Fibroblast of lung (primary cell): ENCODE measurements around the gene PVR.

Source experiments
- EZH2 ChIP-seq: IDR thresholded peaks from 2 replicates; pipeline ENCODE4 v1.5.1; 2012; ENCODE audit warnings: low read length, control low read depth, mild to moderate bottlenecking; ENCODE audit errors: missing control alignments
- TF ChIP-seq, protein P1 (sequence below), 2 donors: IDR thresholded peaks in 1 of 2; conservative IDR thresholded peaks in 1 of 2; 1 replicate in 1 of 2; 2 replicates in 1 of 2; pipeline ENCODE4 v1.5.1; 2011 to 2012; ENCODE audit warnings: low read length in 2 of 2, control low read depth in 1 of 2, inconsistent platforms in 1 of 2, low read depth in 1 of 2, mild to moderate bottlenecking in 1 of 2

GRCh38 chr19:44701228-44701627 is 57.5 kb downstream of the PVR start:
- TF ChIP-seq, protein P1, sequence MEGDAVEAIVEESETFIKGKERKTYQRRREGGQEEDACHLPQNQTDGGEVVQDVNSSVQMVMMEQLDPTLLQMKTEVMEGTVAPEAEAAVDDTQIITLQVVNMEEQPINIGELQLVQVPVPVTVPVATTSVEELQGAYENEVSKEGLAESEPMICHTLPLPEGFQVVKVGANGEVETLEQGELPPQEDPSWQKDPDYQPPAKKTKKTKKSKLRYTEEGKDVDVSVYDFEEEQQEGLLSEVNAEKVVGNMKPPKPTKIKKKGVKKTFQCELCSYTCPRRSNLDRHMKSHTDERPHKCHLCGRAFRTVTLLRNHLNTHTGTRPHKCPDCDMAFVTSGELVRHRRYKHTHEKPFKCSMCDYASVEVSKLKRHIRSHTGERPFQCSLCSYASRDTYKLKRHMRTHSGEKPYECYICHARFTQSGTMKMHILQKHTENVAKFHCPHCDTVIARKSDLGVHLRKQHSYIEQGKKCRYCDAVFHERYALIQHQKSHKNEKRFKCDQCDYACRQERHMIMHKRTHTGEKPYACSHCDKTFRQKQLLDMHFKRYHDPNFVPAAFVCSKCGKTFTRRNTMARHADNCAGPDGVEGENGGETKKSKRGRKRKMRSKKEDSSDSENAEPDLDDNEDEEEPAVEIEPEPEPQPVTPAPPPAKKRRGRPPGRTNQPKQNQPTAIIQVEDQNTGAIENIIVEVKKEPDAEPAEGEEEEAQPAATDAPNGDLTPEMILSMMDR (conservative IDR thresholded peaks at IDR 0.05 in 1 of 2, IDR thresholded peaks at IDR 0.05 in 1 of 2; ENCODE audit: low read depth in 1 of 2, low read length in 2 of 2) = no peak
- TF ChIP-seq EZH2 = no peak
